ENCODE results near the gene FGFBP3.
"Not testable (repeated sequence)": the region's sequence is repeated elsewhere in the genome, so short reads cannot be mapped to it uniquely, and the experiment has no call there.

Gene FGFBP3

DNA sequence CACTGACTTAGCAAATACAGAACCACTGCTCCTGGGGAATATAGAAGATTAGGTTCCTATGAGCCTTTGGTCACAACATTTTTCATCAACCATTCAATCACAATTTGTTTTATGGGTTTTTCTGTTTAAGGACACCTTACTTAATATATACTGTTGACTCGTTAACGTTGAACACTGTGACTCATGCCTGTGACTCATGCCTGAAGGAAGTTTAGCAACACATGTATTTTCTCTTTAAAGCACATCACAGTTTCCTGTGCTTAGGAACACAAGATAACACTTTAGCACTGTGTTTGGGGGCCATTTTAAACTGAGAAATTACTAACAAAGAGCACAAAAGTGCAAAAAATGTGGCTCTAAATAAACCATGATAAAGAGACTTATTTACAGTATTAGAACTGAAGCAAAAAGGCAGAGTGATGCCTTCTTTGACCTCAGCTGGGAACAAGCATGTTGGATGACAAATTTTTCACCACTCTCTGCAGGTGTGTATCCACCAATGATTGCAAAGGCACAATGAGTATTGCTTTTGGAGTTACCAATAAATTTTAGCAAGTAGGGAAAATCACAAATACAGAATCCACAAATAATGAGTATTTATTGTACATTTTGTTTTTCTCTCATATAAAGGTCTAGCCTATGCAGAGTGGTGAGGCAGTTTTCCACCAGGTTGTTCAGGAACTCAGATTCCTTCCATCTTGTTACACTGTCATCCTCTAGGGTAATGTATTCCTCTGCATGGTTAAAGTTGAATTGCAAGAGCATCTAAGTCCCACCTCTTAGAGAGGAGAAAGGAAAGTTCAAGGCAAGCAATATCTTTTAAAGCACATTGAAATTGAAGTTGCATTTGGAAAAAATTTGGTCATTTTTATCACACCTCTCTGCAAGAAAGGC, 7.3 kb downstream of the FGFBP3 start:
- peak; percentile 31 to 58 (median 38) for DNase-seq (ENCODE audit: low read depth in 3 of 3)

DNA sequence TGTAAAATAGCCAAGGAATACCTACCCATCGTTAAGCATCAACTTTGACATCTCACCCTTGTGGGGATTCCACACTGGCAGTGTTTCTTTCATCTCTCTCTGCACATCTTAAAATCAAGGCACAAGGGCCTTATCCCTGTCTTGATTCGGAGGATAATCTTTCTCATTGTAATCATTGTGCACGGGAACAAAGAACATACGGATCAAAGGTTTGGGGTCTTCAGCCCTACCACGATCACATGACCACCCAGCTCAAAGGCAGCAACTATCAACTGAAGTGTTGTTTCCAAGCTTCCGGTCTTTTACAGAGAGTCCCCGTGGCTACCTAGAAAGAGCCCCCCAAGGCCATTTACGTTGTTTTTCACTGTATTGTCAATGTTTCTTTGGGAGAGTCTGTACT, 11.9 kb downstream of the FGFBP3 start:
- no peak for DNase-seq (ENCODE audit: low read depth in 3 of 3)

DNA sequence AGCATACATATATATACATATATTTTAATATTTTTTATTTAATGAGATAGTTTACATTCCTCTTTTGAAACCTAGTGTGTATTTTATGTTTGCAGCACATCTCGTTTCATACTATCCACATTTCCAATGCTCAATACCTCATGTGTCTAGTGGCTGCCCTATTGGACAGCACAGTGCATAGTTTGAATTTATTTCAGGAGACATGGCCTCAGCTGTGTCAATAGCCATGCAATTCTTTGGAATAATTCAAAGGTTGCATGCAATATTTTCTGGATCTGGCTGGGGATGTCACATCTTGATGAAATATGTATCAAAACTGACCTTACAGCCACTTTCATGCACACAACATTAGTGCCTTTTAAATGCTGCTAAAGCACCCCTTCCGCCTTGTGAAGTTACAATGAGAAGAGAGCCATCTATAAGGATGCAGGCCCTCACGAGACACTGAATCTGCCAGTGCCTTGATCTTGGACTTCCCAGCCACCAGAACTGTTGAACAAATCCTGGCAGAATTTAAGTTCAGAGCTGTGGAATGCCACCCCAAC, 13.0 kb downstream of the FGFBP3 start:
- DNase-seq (ENCODE audit: low read depth in 3 of 3), result no peak

DNA sequence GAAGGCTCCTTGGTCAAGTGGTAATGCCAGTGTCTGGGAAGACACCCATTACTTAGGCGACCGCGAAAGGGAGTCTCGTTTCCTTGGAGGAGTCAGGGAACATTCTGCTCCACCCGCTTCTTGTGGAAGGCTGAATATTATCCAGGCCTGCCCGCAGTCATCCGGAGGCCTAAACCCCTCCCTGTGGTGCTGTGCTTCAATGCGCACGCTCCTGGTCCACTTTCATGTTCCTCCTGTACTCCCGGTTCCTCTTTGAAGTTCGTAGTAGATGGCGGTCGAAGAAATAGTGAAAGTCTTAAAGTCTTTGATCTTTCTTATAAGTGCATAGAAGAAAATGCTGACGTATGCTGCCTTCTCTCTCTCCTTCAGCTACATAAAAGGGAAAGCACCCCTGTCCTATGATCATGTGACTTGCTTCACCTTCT, 15.0 kb downstream of the FGFBP3 start:
- not testable (repeated sequence) for DNase-seq (ENCODE audit: low read depth in 3 of 3)

DNA sequence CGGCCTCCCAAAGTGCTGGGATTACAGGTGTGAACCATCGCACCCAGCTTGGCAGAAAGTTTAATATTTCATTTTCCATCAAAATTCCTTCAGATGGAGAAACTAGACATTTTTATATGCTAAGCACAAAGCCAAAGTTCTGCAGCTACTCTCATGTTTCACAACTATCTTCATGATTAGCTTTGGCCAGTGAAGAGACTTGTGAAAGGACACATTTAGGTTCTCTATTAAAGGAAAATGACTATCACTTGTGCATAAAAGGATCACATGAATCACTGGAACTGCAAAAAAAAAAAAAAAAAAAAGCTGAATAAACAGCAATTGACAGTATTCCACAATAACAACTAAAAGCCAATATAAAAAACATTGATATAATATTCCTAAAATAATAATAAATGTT, 16.2 kb downstream of the FGFBP3 start:
- no peak for DNase-seq (ENCODE audit: low read depth in 3 of 3)

DNA sequence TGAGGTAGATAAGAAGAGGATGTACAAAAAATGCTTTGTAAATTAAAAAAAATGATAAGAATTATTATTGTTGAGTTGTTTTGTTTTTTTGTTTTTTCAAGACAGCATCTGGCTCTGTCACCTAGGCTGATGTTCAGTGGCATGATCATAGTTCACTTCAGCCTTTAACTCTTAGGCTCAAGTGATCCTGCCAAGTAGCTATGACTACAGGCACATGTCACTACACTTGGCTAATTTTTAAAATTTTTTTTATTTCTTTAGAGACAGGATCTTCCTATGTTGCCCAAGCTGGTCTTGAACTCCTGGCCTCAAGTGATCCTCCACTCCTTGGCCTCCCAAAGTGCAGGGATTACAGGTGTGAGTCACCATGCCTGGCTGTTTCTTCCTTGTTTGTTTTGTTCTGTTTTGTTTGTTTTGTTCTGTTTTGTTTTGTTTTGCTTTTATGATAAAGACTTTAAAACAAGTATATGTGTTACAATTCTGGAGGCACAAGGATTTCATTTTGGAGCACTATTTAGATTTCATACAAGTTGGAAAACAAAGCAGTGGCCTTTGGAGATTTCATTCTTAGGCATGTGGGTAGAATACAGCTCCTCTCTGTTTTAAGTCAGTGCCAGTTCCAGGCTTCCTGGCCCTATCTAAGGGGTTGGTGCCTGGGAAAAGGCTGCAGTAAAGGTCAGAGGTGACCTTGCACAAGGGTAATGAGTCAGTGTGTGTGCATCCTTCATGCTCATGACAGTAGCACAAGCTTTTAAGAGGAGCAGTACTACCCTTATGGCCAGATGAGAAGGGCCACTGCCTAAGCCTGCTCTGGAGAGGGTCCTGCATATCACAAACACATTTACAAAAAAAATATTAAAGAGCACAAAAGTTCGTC, 17.9 kb downstream of the FGFBP3 start:
- no peak for DNase-seq (ENCODE audit: low read depth in 3 of 3)

DNA sequence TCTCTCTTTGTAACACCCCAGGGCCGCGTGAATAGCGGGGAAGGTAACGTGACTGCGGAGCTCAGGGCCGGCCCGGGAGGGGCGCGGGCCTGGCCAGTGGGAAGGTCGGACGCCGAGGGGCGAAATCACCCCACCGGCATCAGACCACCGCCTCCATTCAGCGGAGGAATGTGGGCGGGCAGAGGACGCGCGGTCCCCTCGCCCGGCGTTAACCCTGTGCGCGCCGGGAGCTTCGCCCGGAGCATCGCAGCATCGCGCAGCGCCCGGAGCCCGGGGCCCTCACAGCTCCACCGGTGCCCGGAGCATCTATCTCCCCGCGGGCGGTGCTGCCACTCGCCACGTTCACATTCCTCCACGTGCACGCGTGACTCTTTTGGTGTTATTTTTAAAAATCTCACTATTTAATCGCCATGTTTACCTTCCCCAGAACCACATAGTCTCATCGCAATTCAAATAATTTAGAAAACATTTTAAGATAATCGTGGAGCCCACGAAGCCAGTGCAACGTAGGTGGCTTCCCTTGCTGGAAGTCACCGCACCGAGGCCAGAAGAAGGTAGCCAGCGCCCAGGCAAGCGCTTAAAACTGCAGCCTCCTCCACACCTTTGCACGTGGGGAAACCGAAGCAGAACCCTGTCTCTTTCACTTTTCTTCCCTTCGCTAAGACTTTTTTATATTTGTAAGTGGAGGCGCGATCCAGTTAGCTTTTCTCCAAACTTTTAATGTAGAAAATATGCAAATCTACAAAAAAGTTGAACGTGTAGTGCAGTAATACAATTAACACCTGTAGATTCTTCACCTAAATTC, 21.8 kb downstream of the FGFBP3 start:
- DNase-seq (ENCODE audit: low read depth in 3 of 3), result peak in 1 of 3 experiments; percentile 14

DNA sequence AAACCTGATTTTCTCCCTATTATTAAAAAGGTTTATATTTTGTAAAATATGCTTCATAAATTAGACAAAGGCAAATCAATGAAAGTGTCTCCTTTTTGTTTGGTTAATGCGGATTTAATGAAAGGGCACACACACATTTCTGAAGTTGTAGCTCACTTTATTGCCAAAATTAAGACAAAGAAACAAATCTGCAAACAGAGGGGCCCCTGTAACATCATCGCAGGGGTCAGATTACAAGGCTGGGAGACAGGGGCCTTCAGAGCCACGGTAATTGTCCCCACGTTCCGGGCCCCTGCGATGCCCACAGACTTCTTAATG, 22.4 kb downstream of the FGFBP3 start:
- no peak for DNase-seq (ENCODE audit: low read depth in 3 of 3)

DNA sequence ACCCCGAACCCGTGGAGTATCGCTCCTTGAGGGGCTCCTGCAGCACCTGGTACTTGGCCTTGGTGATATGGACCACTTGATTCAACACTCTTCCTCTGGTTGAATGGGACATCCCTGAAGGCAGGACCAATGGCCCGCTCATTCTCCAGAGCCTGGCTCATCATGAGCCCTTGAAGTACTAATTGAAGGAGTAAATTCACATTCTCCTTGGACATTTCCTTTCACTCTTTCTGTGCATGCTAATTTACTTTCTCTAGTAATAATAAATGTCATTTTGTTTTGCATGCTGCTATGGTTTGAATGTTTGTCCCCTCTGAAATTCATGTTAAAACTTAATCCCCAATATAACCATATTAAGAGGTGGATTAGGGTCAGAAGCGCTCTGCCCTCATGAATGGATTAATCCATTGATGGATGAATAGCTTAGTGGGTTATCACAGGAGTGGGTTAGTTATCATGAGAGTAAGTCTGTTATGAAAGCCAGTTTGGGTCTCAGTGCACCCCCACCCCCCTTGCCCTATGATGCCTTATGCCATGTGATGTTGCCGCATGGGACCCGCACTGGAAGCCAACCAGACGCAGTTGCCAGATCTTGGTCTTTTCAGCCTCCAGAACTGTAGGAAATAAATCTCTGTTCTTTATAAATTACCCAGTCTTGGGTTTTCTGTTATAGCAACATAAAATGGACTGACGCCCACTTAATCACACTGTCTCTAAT, 23.8 kb downstream of the FGFBP3 start:
- no peak for DNase-seq (ENCODE audit: low read depth in 3 of 3)

DNA sequence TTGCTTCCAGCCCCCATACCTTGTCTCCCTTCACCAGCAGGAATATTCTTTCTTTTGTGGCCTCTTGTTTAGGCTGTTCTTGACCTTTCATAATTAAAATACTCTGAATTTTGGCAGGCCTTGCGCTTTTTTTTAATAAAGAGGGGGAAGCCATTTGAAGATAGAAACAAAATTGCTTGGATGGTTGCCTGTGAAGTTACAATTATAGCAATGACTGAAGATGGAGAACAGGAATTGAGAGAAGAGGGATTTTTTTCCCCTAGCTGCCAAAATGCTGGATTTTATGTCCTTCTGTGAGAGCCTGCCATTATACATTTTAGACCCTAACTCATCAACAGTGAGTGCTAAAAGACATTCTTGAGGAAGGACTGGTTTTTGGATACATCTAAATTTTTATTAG, 24.8 kb downstream of the FGFBP3 start:
- DNase-seq (ENCODE audit: low read depth in 3 of 3), result no peak

DNA sequence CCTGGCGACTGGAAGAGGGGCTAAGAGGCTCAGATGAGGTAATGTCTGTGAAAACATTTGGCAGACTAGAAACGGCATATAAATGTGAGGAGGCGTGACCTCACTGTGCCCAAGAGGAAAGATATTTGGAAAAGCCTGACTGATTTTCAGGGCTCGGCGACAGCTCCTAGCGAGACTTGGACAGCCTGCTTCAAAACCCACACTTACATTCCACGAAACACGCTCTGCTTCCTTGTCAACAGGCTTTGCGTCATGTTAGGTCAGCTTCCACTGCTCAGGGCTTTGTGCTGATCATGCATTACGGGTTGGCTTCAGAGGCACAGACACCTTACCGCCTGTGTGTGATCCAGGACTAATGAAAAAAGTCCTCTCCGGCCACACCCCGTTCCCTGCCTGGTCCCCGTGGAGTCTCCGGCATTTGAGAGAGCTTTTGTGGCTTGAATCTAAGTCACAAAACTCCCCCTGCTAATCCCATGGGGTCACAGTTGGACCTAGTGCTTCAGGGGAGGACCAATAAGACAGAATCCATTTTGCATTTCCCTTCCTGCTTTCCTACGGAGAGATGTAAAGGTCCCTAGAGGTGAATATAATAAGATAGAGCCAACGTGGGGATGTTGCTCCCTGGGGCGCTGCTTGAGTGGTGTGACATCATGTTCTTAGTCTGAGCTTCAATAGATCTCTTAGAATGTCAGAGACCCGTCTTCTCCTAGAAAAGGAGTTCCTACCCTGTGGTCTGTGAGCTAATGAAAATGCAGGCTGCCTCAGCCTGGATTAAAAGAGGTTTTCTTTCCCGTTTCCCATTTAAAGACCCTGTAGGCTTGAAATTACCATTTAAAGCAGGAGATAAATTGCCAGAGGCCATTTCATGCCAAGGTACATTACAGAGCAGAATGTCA, 25.5 kb downstream of the FGFBP3 start:
- DNase-seq (ENCODE audit: low read depth in 3 of 3), result no peak

DNA sequence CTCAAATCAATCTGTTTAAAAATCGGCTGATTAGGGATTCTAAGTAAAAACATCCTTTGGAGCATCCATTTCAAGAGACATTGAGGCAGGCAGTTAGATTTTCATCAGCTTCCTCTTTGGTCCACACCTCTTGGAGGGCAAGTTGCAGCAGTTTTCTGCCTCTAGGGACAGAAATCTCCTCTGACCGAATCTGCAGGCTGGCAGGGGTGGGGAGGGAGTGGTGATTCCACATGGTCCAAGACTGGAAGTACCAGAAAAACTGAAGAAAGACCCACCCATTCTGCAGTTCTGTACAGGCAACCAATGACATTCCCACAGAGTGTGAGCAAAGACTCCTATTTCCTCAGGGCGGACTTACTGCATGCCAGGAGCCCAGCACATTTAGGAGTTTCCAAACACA, 29.0 kb downstream of the FGFBP3 start:
- no peak for DNase-seq (ENCODE audit: low read depth in 3 of 3)

DNA sequence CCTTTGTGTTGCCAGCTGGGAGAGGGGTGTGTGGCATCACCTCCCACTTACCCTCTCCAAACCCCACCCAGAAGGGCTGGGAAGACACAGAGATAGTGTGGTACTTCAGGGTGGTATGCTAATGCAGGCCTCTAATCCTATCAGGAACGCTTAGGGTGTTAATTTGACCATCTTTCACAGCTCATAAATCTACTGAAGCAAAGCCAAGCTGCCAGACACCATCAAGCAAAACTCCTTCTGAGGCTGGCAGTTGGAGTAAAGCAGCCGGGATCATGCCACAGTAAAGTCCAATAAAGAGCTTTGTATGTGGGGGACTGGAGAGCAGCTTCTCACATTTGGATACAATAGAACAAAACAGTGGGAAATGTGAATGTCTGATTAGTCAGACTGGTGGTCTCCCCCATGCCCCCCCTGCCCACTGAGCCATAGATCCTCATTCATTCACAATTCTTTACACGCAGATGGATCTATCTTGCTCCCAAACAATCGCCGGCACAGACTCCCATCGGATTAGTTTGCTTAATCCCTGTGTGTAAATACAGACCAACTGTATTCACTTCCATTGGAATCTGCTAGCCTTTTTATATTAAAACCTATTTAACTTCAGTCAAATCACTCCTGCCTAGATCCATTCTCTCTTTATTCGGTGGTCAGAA, 29.6 kb downstream of the FGFBP3 start:
- no peak for DNase-seq (ENCODE audit: low read depth in 3 of 3)

DNA sequence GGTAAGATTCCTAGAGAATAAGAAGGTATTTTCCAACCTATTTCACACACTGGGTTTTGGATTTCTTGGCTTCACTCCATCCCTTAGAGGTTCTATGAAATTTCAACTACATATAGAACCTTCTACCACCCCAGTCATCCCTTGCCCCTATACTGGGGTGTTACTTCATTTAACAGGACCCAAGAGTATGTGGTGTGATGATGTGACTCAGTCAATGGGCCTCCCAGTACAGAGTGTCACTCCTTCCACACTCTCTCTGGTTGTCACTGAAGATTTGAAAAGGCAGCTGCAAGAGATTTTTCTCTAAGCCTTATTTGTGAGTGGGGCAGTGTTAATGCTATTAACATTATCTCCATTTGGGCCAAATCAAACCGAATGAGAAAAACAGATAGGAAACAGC, 33.5 kb downstream of the FGFBP3 start:
- no peak for DNase-seq (ENCODE audit: low read depth in 3 of 3)

DNA sequence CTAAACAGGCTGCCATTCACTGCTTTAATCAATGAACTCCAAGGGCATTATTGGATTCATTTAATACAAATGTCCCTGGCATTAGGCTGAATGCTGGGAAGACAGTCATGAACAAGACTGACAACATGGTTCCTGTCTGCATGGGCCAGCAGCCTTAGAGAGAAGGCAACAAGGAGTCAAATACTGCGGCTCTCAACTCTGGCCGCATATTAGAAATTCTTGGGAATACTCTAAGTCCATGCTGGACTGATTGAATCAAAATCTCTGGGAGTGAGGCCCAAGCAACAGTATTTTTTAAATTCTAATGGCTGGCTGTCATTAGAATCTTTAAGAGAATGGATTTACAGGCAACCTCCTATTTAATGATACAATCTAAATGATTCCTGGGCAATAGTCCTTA, 34.1 kb downstream of the FGFBP3 start:
- DNase-seq (ENCODE audit: low read depth in 3 of 3), result no peak

DNA sequence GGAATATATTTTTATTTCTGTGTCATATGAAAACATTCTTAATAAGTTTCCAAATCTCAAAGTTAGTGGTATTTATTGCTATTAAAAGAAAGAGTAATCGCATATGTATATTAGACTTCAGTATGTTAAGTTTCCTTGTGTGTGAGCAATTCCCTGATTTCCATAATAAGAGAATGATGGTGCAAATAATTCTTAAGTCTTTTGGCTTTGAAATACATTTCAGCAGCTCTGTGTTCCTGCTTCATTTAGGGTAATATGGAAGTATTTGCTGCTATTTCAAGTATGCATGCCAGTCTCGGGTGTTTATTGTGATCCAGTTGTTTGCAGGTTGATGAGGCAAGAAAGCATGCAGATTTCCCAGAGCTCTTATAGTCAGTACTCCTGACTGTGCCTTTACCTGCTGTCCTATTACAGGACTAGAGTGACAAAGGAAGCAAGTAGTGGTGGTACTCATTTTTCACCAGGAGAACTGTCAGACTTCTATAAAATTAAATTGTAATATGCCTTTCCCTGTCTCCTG, 43.7 kb downstream of the FGFBP3 start:
- no peak for DNase-seq (ENCODE audit: low read depth in 3 of 3)

DNA sequence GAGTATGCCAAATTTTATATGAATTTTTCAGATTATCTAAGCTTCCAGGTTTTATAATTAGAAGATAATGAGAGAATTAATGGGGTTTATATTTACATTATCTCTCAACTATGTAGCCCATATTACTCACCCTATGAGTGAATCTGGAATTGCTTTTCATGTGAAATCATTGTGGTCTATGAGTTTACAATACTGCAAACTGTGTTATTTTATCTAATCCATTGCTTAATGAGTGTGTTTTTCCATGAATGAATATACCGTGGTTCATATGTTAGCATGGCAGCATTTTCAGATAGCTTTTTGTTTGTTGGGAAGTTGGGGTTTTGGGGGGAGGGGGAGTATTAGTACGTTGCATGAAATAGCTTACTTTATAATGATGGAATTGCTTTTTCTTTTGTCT, 44.5 kb downstream of the FGFBP3 start:
- DNase-seq (ENCODE audit: low read depth in 3 of 3), result no peak

DNA sequence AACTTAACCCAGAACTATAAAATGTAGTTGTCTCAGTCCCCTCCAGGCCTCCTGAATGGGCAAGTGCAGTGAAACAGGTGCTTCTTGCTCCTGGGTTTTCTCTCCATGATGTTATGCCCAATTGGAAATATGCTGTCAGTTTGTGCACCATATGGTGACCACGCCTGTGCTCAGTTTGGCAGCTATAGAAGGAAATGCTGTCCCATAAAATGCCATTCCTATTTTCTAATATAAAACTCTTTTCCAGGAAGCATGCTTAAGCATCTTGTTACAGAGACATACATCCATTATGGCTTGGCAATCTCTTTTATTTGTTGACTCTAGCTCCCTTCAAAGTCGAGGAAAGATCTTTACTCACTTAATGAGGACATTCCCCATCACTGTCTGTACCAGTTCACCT, 45.2 kb downstream of the FGFBP3 start:
- DNase-seq (ENCODE audit: low read depth in 3 of 3), result no peak

DNA sequence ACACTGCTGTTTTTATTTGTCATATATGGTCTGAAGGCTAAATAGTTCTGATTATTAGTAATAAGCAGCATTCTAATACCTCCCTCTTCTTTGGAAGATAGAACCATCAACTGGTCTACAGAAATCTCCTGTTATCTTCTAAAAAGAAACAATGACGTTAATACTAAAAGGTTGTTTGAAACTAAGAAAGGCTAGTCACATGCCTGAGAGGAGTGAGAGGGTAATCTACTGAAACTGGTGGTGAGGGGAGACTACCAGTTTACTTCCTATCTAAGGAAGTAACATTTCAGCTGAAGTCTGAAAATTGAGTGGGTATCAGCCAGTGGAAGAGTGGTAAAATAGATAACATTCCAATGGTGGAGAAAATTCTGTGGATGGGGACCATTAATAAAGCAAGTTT, 48.4 kb downstream of the FGFBP3 start:
- no peak for DNase-seq (ENCODE audit: low read depth in 3 of 3)

All from stimulated activated CD4-positive, alpha-beta T cell treated with anti-CD3 and anti-CD28 coated beads, TNF-alpha, amount 100 ng/mL, for 24 hours (primary cell).